ENCODE measurements around the gene EPS15.
"Not testable (repeated sequence)": the region's sequence is repeated elsewhere in the genome, so short reads cannot be mapped to it uniquely, and the experiment has no call there.

EPS15 gene

GRCh38 chr1:51473331-51474115 lies 45.5 kb downstream of the EPS15 start:
- DNase-seq (ENCODE audit: low read depth in 2 of 3, low spot score in 2 of 3): no peak

- no peak for DNase-seq (ENCODE audit: low read depth in 2 of 3, low spot score in 2 of 3)
Observed at GRCh38 chr1:51472359-51472758, 46.7 kb downstream of the EPS15 start.

GRCh38 chr1:51469518-51469917 lies 49.5 kb downstream of the EPS15 start:
- DNase-seq (ENCODE audit: low read depth in 2 of 3, low spot score in 2 of 3): no peak

- DNase-seq (ENCODE audit: low read depth in 2 of 3, low spot score in 2 of 3): no peak
Observed at GRCh38 chr1:51464828-51465227, 54.2 kb downstream of the EPS15 start.

GRCh38 chr1:51463561-51463960 lies 55.5 kb downstream of the EPS15 start:
- DNase-seq (ENCODE audit: low read depth in 2 of 3, low spot score in 2 of 3): no peak

- not testable (repeated sequence) for DNase-seq (ENCODE audit: low read depth in 2 of 3, low spot score in 2 of 3)
Observed at GRCh38 chr1:51462289-51462688, 56.8 kb downstream of the EPS15 start.

- DNase-seq (ENCODE audit: low read depth in 2 of 3, low spot score in 2 of 3): no peak
Observed at GRCh38 chr1:51454554-51454953, 64.5 kb downstream of the EPS15 start.

- DNase-seq (ENCODE audit: low read depth in 2 of 3, low spot score in 2 of 3): no peak
Observed at GRCh38 chr1:51453010-51453409, 66.1 kb downstream of the EPS15 start.

GRCh38 chr1:51448844-51449454 lies 70.1 kb downstream of the EPS15 start:
- DNase-seq (ENCODE audit: low read depth in 2 of 3, low spot score in 2 of 3): not testable (repeated sequence)

- DNase-seq (ENCODE audit: low read depth in 2 of 3, low spot score in 2 of 3): no peak
Observed at GRCh38 chr1:51445351-51446090, 73.5 kb downstream of the EPS15 start.

- no peak for DNase-seq (ENCODE audit: low read depth in 2 of 3, low spot score in 2 of 3)
Observed at GRCh38 chr1:51444534-51445192, 74.4 kb downstream of the EPS15 start.

GRCh38 chr1:51444096-51444495 lies 75.0 kb downstream of the EPS15 start:
- DNase-seq (ENCODE audit: low read depth in 2 of 3, low spot score in 2 of 3): no peak

- no peak for DNase-seq (ENCODE audit: low read depth in 2 of 3, low spot score in 2 of 3)
Observed at GRCh38 chr1:51443555-51443954, 75.5 kb downstream of the EPS15 start.

GRCh38 chr1:51442616-51443015 lies 76.5 kb downstream of the EPS15 start:
- no peak for DNase-seq (ENCODE audit: low read depth in 2 of 3, low spot score in 2 of 3)

- no peak for DNase-seq (ENCODE audit: low read depth in 2 of 3, low spot score in 2 of 3)
Observed at GRCh38 chr1:51442198-51442597, 76.9 kb downstream of the EPS15 start.

GRCh38 chr1:51439895-51440294 lies 79.2 kb downstream of the EPS15 start:
- no peak for DNase-seq (ENCODE audit: low read depth in 2 of 3, low spot score in 2 of 3)

GRCh38 chr1:51439053-51439452 lies 80.0 kb downstream of the EPS15 start:
- no peak for DNase-seq (ENCODE audit: low read depth in 2 of 3, low spot score in 2 of 3)

GRCh38 chr1:51437391-51437790 lies 81.7 kb downstream of the EPS15 start:
- DNase-seq (ENCODE audit: low read depth in 2 of 3, low spot score in 2 of 3): not testable (repeated sequence)

GRCh38 chr1:51435878-51436277 lies 83.2 kb downstream of the EPS15 start:
- no peak for DNase-seq (ENCODE audit: low read depth in 2 of 3, low spot score in 2 of 3)

GRCh38 chr1:51433972-51434510 lies 85.0 kb downstream of the EPS15 start:
- no peak for DNase-seq (ENCODE audit: low read depth in 2 of 3, low spot score in 2 of 3)

GRCh38 chr1:51433269-51433971 lies 85.6 kb downstream of the EPS15 start:
- no peak for DNase-seq (ENCODE audit: low read depth in 2 of 3, low spot score in 2 of 3)

Data from activated CD8-positive, alpha-beta memory T cell treated with anti-CD3 and anti-CD28 coated beads for 48 hours (primary cell).